ENCODE measurements around the gene HAGHL.

DNA sequence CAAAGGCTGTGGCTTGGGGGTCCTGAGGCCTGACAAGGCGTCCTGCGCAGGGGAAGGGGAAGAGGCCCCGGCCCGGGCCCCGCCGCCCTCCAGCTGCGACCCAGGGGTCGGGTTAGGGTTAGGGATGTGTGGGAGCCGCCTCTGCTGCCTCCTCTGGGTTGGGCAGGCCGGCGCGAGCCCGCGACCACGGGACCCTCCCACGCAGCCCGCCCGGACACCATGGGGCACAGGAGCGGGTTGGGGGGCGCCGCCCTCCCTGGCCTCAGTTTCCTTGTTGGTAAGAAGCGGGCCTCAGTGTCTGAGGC, 13.5 kb downstream of the HAGHL start:
- TF ChIP-seq POLR2A (IDR thresholded peaks at IDR 0.05) (no peak), POLR2AphosphoS5 (IDR thresholded peaks at IDR 0.05) (no peak)
- TF ChIP-seq, protein P1, sequence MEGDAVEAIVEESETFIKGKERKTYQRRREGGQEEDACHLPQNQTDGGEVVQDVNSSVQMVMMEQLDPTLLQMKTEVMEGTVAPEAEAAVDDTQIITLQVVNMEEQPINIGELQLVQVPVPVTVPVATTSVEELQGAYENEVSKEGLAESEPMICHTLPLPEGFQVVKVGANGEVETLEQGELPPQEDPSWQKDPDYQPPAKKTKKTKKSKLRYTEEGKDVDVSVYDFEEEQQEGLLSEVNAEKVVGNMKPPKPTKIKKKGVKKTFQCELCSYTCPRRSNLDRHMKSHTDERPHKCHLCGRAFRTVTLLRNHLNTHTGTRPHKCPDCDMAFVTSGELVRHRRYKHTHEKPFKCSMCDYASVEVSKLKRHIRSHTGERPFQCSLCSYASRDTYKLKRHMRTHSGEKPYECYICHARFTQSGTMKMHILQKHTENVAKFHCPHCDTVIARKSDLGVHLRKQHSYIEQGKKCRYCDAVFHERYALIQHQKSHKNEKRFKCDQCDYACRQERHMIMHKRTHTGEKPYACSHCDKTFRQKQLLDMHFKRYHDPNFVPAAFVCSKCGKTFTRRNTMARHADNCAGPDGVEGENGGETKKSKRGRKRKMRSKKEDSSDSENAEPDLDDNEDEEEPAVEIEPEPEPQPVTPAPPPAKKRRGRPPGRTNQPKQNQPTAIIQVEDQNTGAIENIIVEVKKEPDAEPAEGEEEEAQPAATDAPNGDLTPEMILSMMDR (IDR thresholded peaks at IDR 0.05), result no peak

Data from prostate gland (tissue), 2 donors.